ENCODE measurements around the gene SMOC1. TPM values are rescaled to one million over a fixed set of nuclear protein-coding genes. Genes with fewer than 3 reads are reported as not detected.

Gene SMOC1
- total and polyA plus RNA-seq, 9 of the 15 experiments (the other 6 are each of a cell fraction or from before 2014, with no cell fraction given), result 0.04 TPM; not detected in 8

DNA sequence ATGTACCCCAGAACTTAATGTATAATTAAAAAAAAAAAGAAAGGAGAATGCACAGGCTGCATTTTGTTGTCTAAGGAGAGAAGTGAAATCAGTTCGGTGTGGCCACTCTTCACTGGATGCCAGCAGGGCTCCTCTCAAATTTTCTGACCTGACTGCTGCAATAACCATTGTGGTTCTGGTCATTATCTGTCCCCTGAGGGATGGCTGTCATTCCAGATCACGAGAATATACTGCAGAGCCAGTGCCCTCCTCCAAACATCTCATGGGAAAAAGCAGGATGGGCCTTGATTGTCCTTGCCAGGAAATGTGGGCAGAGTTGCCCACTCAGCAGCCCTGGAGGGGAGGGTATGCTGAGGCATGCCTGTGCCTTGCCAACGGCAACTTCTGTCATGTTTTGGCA lies 170.4 kb downstream of the SMOC1 start:
- Histone ChIP-seq H3K27ac (ENCODE audit: extremely low read depth, low read depth, low read length) (no peak overlapping the region), H3K4me3 (no peak overlapping the region), H3K9ac (ENCODE audit: insufficient read depth in 1 of 2, low read depth in 2 of 2, low read length in 2 of 2) (no peak overlapping the region), H3K36me3 (ENCODE audit: control insufficient read depth, insufficient read depth, low read length) (no peaks in the 10 kb centered on the region), H3K9me1 (ENCODE audit: control insufficient read depth, insufficient read depth, low read length) (no peaks in the 10 kb centered on the region), H3K79me2 (ENCODE audit: control insufficient read depth, insufficient read depth, low read length) (no peaks in the 10 kb centered on the region), H3K4me2 (ENCODE audit: insufficient read depth, low read length) (no peak overlapping the region), H3K9me3 (replicated peaks; ENCODE audit: control insufficient read depth, insufficient read depth, low read depth, low read length) (no peaks in the 10 kb centered on the region), H3K4me1 (replicated peaks in 1 of 2; ENCODE audit: control insufficient read depth in 2 of 2, insufficient read depth in 2 of 2, low read length in 2 of 2) (no peaks in the 10 kb centered on the region; a peak in 1 of 5 replicates), H4K20me1 (replicated peaks; ENCODE audit: control insufficient read depth, insufficient read depth, low read length) (no peaks in the 10 kb centered on the region), H2AFZ (ENCODE audit: low read depth, low read length) (no peak overlapping the region), H3K27me3 (ENCODE audit: control insufficient read depth in 2 of 2, insufficient read depth in 2 of 2, low read length in 2 of 2) (peaks cover 0 to 8% of the 10 kb centered on the region in 2 experiments; a peak in 1 of 5 replicates)
- TF ChIP-seq ZNF253 (CRISPR knock-in tag; conservative IDR thresholded peaks at IDR 0.05), result no peak
- ChIA-PET POLR2A (no interaction called here), CTCF (ENCODE audit: low intra/inter-chr PET ratio) (no interaction called here)
- 4% methylated on average over 3 of the region's 3 CpGs for WGBS (ENCODE audit: insufficient coverage, low coverage, missing lambda C conversion rate)
- intact Hi-C loops (cut with micrococcal nuclease) (no loop called here), in situ Hi-C loops (cut with MboI) (loop anchor here (25.0 kb wide), 1 partner anchor 487 kb away; the partner anchor contains the start of gene CCDC177)
- BruUV-seq (replicated peaks), result no TSS peak
- FAIRE-seq (no peak), DNase-seq (ENCODE audit: extremely low read depth in 1 of 4, low spot score in 3 of 4) (no peak), ATAC-seq (no peak)

DNA sequence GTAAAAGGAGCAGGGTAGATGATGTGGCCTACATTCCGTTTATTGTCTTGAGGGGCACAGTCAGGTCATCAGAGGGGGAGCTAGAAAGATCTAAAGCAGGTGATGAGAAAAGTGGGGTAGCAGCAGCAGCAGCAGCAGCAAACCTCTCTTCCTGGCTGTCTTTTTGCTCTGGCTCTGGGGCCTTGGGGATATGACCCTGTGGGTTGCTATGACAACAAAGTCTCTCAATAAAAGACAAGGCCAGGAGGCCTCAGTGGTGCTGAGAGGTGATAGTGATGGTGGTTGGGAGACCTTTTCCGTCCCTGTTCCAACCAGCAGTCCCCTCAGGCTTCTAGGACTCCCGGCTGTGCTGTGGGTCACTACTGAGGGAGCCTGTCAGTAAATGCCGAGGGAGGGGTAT lies 170.9 kb downstream of the SMOC1 start:
- H3K27ac ChIP-seq (ENCODE audit: extremely low read depth, low read depth, low read length), result no peak overlapping the region
- no peak overlapping the region for H3K4me2 ChIP-seq (ENCODE audit: insufficient read depth, low read length)
- in situ Hi-C loops (cut with MboI), result no loop called here
- H3K27me3 ChIP-seq (ENCODE audit: control insufficient read depth in 2 of 2, insufficient read depth in 2 of 2, low read length in 2 of 2), result peaks cover 0 to 8% of the 10 kb centered on the region in 2 experiments; a peak in 1 of 5 replicates
- no peaks in the 10 kb centered on the region for H4K20me1 ChIP-seq (replicated peaks; ENCODE audit: control insufficient read depth, insufficient read depth, low read length)
- no peak overlapping the region for H2AFZ ChIP-seq (ENCODE audit: low read depth, low read length)
- DNase-seq (ENCODE audit: extremely low read depth in 1 of 4, low spot score in 3 of 4), result no peak
- ChIA-PET CTCF (ENCODE audit: low intra/inter-chr PET ratio) (no interaction called here), POLR2A (no interaction called here)
- FAIRE-seq, result no peak
- H3K79me2 ChIP-seq (ENCODE audit: control insufficient read depth, insufficient read depth, low read length), result no peaks in the 10 kb centered on the region
- TF ChIP-seq, protein P1, sequence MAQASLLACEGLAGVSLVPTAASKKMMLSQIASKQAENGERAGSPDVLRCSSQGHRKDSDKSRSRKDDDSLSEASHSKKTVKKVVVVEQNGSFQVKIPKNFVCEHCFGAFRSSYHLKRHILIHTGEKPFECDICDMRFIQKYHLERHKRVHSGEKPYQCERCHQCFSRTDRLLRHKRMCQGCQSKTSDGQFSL (CRISPR knock-in tag; IDR thresholded peaks at IDR 0.05), result no peak
- TF ChIP-seq, protein P1 (tag; IDR thresholded peaks at IDR 0.05), result no peak
- TF ChIP-seq RFX1 (IDR thresholded peaks at IDR 0.05) (peak; percentile 30), ZNF239 (CRISPR knock-in tag; IDR thresholded peaks at IDR 0.05) (no peak), BRD4 (IDR thresholded peaks at IDR 0.05) (no peak)
- no TSS peak for BruUV-seq (replicated peaks)
- no peaks in the 10 kb centered on the region for H3K9me3 ChIP-seq (replicated peaks; ENCODE audit: control insufficient read depth, insufficient read depth, low read depth, low read length)
- no peak for ATAC-seq
- intact Hi-C loops (cut with micrococcal nuclease), result no loop called here
- WGBS (ENCODE audit: insufficient coverage, low coverage, missing lambda C conversion rate), result 7% methylated on average over 2 of the region's 4 CpGs
- no peak overlapping the region for H3K9ac ChIP-seq (ENCODE audit: insufficient read depth in 1 of 2, low read depth in 2 of 2, low read length in 2 of 2)
- H3K4me1 ChIP-seq (replicated peaks in 1 of 2; ENCODE audit: control insufficient read depth in 2 of 2, insufficient read depth in 2 of 2, low read length in 2 of 2), result no peaks in the 10 kb centered on the region; a peak in 1 of 5 replicates
- H3K36me3 ChIP-seq (ENCODE audit: control insufficient read depth, insufficient read depth, low read length), result no peaks in the 10 kb centered on the region
- H3K9me1 ChIP-seq (ENCODE audit: control insufficient read depth, insufficient read depth, low read length), result no peaks in the 10 kb centered on the region
- no peak overlapping the region for H3K4me3 ChIP-seq
